GM19193 (cell line): ENCODE data around the gene PCDH18.

Experiments
- POLR2A ChIP-seq: IDR thresholded peaks from 4 replicates; pipeline ENCODE4 v1.6.1; 2011; ENCODE audit not compliant: insufficient read depth, insufficient read length; ENCODE audit errors: extremely low read depth

Gene PCDH18

GRCh38 chr4:137495578-137495977 is 36.7 kb downstream of the PCDH18 start:
- TF ChIP-seq POLR2A: no peak

GRCh38 chr4:137476345-137476744 is 55.9 kb downstream of the PCDH18 start:
- no peak for TF ChIP-seq POLR2A

GRCh38 chr4:137474711-137475301 is 57.5 kb downstream of the PCDH18 start:
- no peak for TF ChIP-seq POLR2A

DNA sequence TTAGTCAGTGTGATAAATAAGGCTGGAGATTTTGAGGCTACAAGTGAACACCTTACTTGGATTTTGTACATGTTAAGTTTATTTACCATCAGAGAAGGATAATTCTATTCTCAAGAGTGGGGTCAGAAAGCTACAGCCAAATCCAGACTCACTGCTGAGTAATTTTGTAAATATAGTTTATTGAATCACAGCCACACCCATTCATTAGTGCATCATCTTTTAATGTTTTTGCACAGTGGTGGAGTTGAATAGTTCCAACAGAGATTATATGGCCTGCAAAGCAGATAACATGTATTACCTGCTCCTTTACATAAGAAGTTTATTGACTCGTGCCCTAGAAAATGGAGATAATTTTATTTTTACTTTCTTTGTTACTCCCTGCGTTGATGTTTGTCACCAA is 60.4 kb downstream of the PCDH18 start:
- no peak for TF ChIP-seq POLR2A

- TF ChIP-seq POLR2A: no peak
These were observed 60.8 kb downstream of the PCDH18 start for GRCh38 chr4:137471461-137471860.

DNA sequence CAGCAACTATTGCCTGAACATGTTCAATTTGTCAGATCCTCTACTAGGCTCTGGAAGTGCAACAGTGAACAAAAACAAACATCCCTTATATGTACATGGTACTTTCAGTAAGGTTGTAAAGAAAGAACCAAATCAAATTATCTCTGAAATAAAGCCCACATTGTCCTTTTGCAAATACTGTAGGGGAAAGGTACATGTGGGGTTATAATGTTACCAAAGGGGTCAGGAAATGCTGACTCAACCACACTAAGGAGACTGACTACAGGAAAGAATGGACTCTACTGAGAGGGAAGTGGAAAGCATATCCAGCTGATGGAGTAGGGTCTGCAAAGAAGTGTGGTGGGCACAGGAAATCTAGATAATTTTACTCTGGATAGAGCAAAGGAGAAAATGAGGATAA is 61.5 kb downstream of the PCDH18 start:
- no peak for TF ChIP-seq POLR2A
